Stimulated activated CD4-positive, alpha-beta T cell treated with anti-CD3 and anti-CD28 coated beads, TNF-alpha, amount 100 ng/mL, for 24 hours (primary cell): ENCODE results near the gene TRAFD1.

Experiments
- DNase-seq, 3 experiments: peaks; one replicate each; pipeline ENCODE4 v3.0.0-alpha.2; 2020; ENCODE audit warnings: low read depth in 3 of 3

TRAFD1 gene

GRCh38 chr12:112199136-112199535 is 73.8 kb downstream of the TRAFD1 start:
- no peak for DNase-seq
